T-helper 2 cell treated with Interferon-gamma antibody and Interleukin-4, amounts not matched to agents 5 μg/mL and 100 μg/mL, for 36 hours (primary cell): ENCODE measurements around the gene CLRN1.

Source experiments
- DNase-seq: peaks from one replicate; pipeline ENCODE4 v3.0.0; 2021; ENCODE audit warnings: low spot score
- H3K27ac Mint-ChIP-seq: one replicate; pipeline ENCODE4 v1.8.0; 2021; ENCODE audit warnings: mild to moderate bottlenecking, mixed read lengths
- H3K27me3 Mint-ChIP-seq: one replicate; pipeline ENCODE4 v1.8.0; 2021; ENCODE audit warnings: low read depth, mixed read lengths
- H3K36me3 Mint-ChIP-seq: one replicate; pipeline ENCODE4 v1.8.0; 2021; ENCODE audit warnings: low read depth, mixed read lengths
- H3K4me1 Mint-ChIP-seq: one replicate; pipeline ENCODE4 v1.8.0; 2021; ENCODE audit warnings: low read depth, mixed read lengths
- H3K4me3 Mint-ChIP-seq: one replicate; pipeline ENCODE4 v1.8.0; 2022; ENCODE audit warnings: mild to moderate bottlenecking, moderate library complexity, mixed read lengths
- H3K9me3 Mint-ChIP-seq: one replicate; pipeline ENCODE4 v1.8.0; 2021; ENCODE audit warnings: mixed read lengths

The CLRN1 gene

DNA sequence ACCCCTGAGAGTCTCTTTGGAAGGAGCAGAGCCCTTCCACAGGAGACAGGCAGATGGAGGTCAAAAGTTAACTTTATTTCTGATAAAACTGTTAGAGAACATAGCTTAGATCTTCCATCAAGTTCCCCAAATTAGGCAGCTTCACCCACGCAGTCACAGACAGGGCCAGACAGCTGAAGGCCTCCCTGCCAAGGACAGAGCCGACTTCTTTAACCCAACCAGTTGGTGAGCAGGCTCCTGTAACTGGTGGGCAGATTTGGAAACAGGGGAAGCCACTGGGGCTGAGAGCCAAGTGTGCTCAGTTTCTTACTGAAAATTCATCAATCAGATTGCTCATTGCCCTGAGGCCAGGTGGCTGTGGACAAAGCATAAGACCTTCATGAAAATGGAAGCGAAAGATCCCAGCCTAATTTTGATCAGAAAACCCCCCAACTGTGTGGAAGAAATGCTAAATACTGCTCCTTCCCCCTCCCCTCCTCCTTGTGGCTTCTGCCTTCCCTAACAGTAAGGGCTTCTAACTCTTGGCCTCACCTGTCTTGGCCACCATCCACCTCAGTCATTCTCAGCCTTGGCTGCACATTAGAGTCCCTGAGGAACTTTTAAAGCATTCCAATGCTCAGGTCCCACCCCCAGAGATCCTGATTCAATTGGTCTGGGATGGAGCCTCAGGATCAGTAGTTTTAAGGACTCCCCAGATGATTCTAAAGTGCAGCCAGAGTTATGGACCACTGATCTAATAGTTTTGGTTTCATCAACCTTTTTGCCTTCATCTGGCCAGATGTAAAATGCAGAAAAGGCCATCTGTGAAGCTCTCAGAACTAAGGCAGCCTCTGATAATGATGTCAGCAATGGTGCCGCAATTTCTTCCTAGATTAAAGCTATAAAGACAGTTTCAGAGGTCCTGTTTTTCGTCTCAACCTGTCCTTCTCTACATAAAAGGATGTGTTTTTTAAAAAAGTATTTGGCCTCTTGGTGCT is 11.5 kb downstream of the CLRN1 start:
- Mint-ChIP-seq H3K9me3 (no peaks in the 10 kb centered on the region), H3K27ac (no peak overlapping the region), H3K4me3 (no peak overlapping the region), H3K27me3 (peaks cover 42% of the 10 kb centered on the region), H3K4me1 (no peaks in the 10 kb centered on the region), H3K36me3 (no peaks in the 10 kb centered on the region)
- DNase-seq: no peak

GRCh38 chr3:150958683-150959082 is 13.8 kb downstream of the CLRN1 start:
- H3K9me3 Mint-ChIP-seq: no peaks in the 10 kb centered on the region
- H3K36me3 Mint-ChIP-seq: no peaks in the 10 kb centered on the region

DNA sequence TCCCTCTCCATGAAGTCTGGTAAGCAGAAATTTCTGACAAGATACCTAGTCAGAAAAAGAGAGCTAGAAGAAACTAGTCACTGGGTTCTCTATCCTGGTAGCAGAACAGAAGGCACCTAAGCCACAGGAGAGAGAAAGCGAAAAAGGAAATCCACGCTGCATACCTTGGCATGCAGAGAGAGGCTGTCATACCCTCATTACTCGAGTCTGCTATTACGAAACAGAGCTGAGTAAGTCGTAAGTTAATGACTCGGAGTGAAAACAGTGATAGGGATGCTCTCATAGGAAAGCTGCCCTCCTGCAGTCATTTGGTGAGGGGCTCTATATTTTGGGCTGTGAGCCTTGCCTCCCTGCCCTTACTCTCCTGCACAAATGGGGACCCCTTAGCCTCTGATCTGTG is 16.2 kb downstream of the CLRN1 start:
- no peak overlapping the region for H3K4me3 Mint-ChIP-seq
- H3K9me3 Mint-ChIP-seq: no peaks in the 10 kb centered on the region
- no peak overlapping the region for H3K27ac Mint-ChIP-seq
- no peak for DNase-seq
- peaks cover 39% of the 10 kb centered on the region for H3K27me3 Mint-ChIP-seq
- no peaks in the 10 kb centered on the region for H3K36me3 Mint-ChIP-seq
- H3K4me1 Mint-ChIP-seq: no peaks in the 10 kb centered on the region

More at GRCh38 chr3:150958683-150959082, 13.8 kb downstream of the CLRN1 start:
- no peak overlapping the region for H3K27ac Mint-ChIP-seq
- no peaks in the 10 kb centered on the region for H3K4me1 Mint-ChIP-seq
- peaks cover 41% of the 10 kb centered on the region for H3K27me3 Mint-ChIP-seq
- H3K4me3 Mint-ChIP-seq: no peak overlapping the region
- DNase-seq: no peak

DNA sequence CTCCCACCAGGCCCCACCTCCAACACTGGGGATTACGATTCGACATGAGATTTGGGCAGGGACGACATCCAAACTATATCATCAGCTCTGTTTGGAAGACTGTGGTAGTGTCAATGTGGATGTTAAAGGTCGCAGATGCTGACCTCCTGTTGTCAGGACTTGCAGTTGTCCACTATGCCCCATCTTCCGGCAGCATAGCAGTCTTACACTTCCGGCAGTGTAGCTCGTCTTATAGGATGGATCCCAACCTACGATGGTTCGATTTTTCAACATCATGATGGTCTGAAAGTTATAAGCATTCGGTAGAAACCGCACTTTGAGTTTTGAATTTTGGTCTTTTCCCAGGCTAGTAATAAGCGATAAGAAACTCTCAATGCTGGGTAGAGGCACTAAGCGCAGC is 20.6 kb downstream of the CLRN1 start:
- Mint-ChIP-seq H3K4me3 (no peak overlapping the region), H3K9me3 (no peaks in the 10 kb centered on the region), H3K27ac (no peak overlapping the region), H3K4me1 (no peaks in the 10 kb centered on the region), H3K36me3 (no peaks in the 10 kb centered on the region), H3K27me3 (peaks cover 48% of the 10 kb centered on the region)
- no peak for DNase-seq

GRCh38 chr3:150945226-150946032 is 27.1 kb downstream of the CLRN1 start:
- no peaks in the 10 kb centered on the region for H3K36me3 Mint-ChIP-seq
- no peaks in the 10 kb centered on the region for H3K9me3 Mint-ChIP-seq
- H3K4me3 Mint-ChIP-seq: no peak overlapping the region
- no peak overlapping the region for H3K27ac Mint-ChIP-seq
- DNase-seq: no peak
- no peaks in the 10 kb centered on the region for H3K4me1 Mint-ChIP-seq
- peaks cover 31% of the 10 kb centered on the region for H3K27me3 Mint-ChIP-seq

- peaks cover 16% of the 10 kb centered on the region for H3K27me3 Mint-ChIP-seq
- H3K9me3 Mint-ChIP-seq: no peaks in the 10 kb centered on the region
- H3K36me3 Mint-ChIP-seq: no peaks in the 10 kb centered on the region
- DNase-seq: no peak
- no peak overlapping the region for H3K4me3 Mint-ChIP-seq
- no peak overlapping the region for H3K27ac Mint-ChIP-seq
- H3K4me1 Mint-ChIP-seq: no peaks in the 10 kb centered on the region
Measured at GRCh38 chr3:150942221-150942620, 30.3 kb downstream of the CLRN1 start.

DNA sequence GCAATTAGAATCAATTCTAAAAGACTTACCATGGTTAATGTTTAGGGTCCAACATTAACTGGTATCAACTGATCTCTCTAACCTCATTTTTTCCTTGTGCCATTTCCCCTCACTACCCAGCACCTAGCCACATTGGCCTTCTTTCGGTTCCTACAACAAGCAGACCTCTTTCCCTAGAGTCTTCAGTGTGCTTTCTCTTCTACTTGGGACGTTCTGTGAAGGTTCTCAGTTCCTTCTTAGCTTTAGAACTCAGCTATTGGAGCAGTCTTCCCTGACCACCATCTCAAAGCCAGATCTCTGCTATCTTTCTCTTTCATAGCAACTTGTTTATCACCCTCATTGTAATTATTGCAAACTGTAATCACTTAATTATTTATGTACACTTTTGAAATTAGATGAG is 35.8 kb downstream of the CLRN1 start:
- Mint-ChIP-seq H3K27me3 (peaks cover 12% of the 10 kb centered on the region), H3K9me3 (peaks cover 9% of the 10 kb centered on the region), H3K36me3 (no peaks in the 10 kb centered on the region), H3K4me1 (peaks cover 19% of the 10 kb centered on the region), H3K27ac (no peak overlapping the region), H3K4me3 (no peak overlapping the region)
- DNase-seq: no peak

GRCh38 chr3:150933473-150933995 is 39.0 kb downstream of the CLRN1 start:
- Mint-ChIP-seq H3K4me3 (peak overlapping the region; percentile 6), H3K36me3 (no peaks in the 10 kb centered on the region), H3K27ac (peak overlapping the region; percentile 56), H3K4me1 (peaks cover 19% of the 10 kb centered on the region), H3K9me3 (peaks cover 9% of the 10 kb centered on the region), H3K27me3 (peaks cover 16% of the 10 kb centered on the region)
- DNase-seq: no peak

GRCh38 chr3:150931745-150932144 is 40.8 kb downstream of the CLRN1 start:
- Mint-ChIP-seq H3K4me3 (no peak overlapping the region), H3K4me1 (peaks cover 19% of the 10 kb centered on the region), H3K27me3 (peaks cover 16% of the 10 kb centered on the region), H3K36me3 (no peaks in the 10 kb centered on the region), H3K9me3 (peaks cover 8% of the 10 kb centered on the region), H3K27ac (no peak overlapping the region)
- DNase-seq: no peak

DNA sequence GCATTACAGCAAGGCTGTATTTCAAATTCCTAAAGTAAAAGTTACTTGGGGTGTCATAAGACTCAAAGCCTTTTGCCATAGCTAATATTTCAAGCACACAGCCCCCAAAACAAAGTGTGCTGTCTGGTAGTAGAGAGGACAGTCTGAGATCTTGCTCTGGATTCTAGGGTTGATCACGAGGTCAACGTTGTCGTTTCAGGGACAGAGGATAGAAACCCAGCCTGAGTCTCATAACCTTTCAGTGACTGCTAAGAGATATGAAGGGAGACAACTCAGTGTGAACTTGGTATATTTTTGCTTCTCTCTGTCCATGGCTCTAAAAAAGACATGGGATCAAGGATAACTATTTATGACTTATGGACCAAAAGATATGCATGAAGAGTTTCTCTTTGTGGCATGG is 41.7 kb downstream of the CLRN1 start:
- no peak for DNase-seq
- Mint-ChIP-seq H3K9me3 (no peaks in the 10 kb centered on the region), H3K36me3 (no peaks in the 10 kb centered on the region), H3K27ac (no peak overlapping the region), H3K27me3 (peaks cover 16% of the 10 kb centered on the region), H3K4me3 (no peak overlapping the region), H3K4me1 (peaks cover 19% of the 10 kb centered on the region)

- Mint-ChIP-seq H3K4me1 (peaks cover 10% of the 10 kb centered on the region), H3K27ac (no peak overlapping the region), H3K27me3 (peaks cover 22% of the 10 kb centered on the region), H3K4me3 (no peak overlapping the region), H3K36me3 (no peaks in the 10 kb centered on the region), H3K9me3 (no peaks in the 10 kb centered on the region)
- DNase-seq: no peak
Measured at GRCh38 chr3:150928234-150928633, 44.3 kb downstream of the CLRN1 start.

DNA sequence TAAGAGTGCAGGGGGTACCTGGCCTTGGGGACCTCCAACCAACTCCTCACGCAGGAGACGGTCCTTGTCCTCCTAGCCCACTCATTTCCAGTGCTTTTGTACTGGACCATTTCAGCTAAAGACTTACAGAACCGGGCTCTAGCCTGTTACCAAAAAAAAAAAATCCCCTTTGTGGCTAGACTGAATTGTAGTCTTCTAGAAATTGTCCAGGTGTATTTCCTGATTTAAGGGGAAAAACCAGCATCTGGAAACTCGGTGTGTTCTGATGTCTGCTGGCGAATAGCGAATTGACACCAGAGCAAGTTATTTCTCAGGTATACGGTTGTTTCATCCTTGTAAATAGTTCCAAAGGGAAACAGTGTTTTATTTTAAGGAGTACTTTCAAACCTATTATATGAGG is 46.2 kb downstream of the CLRN1 start:
- H3K9me3 Mint-ChIP-seq: no peaks in the 10 kb centered on the region
- no peak for DNase-seq
- peaks cover 4% of the 10 kb centered on the region for H3K4me1 Mint-ChIP-seq
- H3K4me3 Mint-ChIP-seq: no peak overlapping the region
- no peaks in the 10 kb centered on the region for H3K36me3 Mint-ChIP-seq
- H3K27ac Mint-ChIP-seq: no peak overlapping the region
- H3K27me3 Mint-ChIP-seq: peaks cover 31% of the 10 kb centered on the region

GRCh38 chr3:150925751-150926201 is 46.8 kb downstream of the CLRN1 start:
- peak overlapping the region; percentile 70 for H3K4me3 Mint-ChIP-seq
- DNase-seq: peak; percentile 40
- H3K27ac Mint-ChIP-seq: no peak overlapping the region
- peaks cover 4% of the 10 kb centered on the region for H3K4me1 Mint-ChIP-seq
- no peaks in the 10 kb centered on the region for H3K36me3 Mint-ChIP-seq
- H3K27me3 Mint-ChIP-seq: peaks cover 29% of the 10 kb centered on the region
- no peaks in the 10 kb centered on the region for H3K9me3 Mint-ChIP-seq

- no peaks in the 10 kb centered on the region for H3K9me3 Mint-ChIP-seq
- H3K4me1 Mint-ChIP-seq: peaks cover 4% of the 10 kb centered on the region
- H3K27ac Mint-ChIP-seq: no peak overlapping the region
- DNase-seq: no peak
- H3K4me3 Mint-ChIP-seq: no peak overlapping the region
- no peaks in the 10 kb centered on the region for H3K36me3 Mint-ChIP-seq
- peaks cover 30% of the 10 kb centered on the region for H3K27me3 Mint-ChIP-seq
Measured at GRCh38 chr3:150922611-150923010, 49.9 kb downstream of the CLRN1 start.
